GM19328 (cell line): ENCODE data around the gene NUDT3.

Source experiments
- ATAC-seq: cut with Tn5 transposase; IDR thresholded peaks from one replicate; pipeline ENCODE4 v1.9.1; 2021; ENCODE audit warnings: mild to moderate bottlenecking, moderate library complexity; ENCODE audit not compliant: unreplicated experiment

Gene NUDT3

GRCh38 chr6:34241351-34242215 is 150.9 kb downstream of the NUDT3 start:
- no peak for ATAC-seq

- ATAC-seq: no peak
Measured at GRCh38 chr6:34240329-34241248, 151.9 kb downstream of the NUDT3 start.

GRCh38 chr6:34239893-34240292 is 152.6 kb downstream of the NUDT3 start:
- ATAC-seq: no peak

- no peak for ATAC-seq
Measured at GRCh38 chr6:34239500-34239825, 153.0 kb downstream of the NUDT3 start.

- ATAC-seq: no peak
Measured at GRCh38 chr6:34238585-34239499, 153.6 kb downstream of the NUDT3 start.

- ATAC-seq: no peak
Measured at GRCh38 chr6:34237722-34238584, 154.5 kb downstream of the NUDT3 start.

- peak; percentile 6 for ATAC-seq
Measured at GRCh38 chr6:34237316-34237721, 155.2 kb downstream of the NUDT3 start.

- peak; percentile 54 for ATAC-seq
Measured at GRCh38 chr6:34236443-34237315, 155.8 kb downstream of the NUDT3 start, which contains the start of gene HMGA1. Gene HMGA1 (plus strand): TSS chr6:34236873. CDS start chr6:34240781, 3,908 bp downstream.

GRCh38 chr6:34236131-34236442 is 156.4 kb downstream of the NUDT3 start:
- ATAC-seq: no peak

- no peak for ATAC-seq
Measured at GRCh38 chr6:34235307-34236130, 156.9 kb downstream of the NUDT3 start.

- no peak for ATAC-seq
Measured at GRCh38 chr6:34234667-34235306, 157.7 kb downstream of the NUDT3 start.

GRCh38 chr6:34233867-34234266 is 158.6 kb downstream of the NUDT3 start:
- ATAC-seq: no peak

- no peak for ATAC-seq
Measured at GRCh38 chr6:34232901-34233300, 159.6 kb downstream of the NUDT3 start.

GRCh38 chr6:34231566-34232336 is 160.7 kb downstream of the NUDT3 start:
- no peak for ATAC-seq

GRCh38 chr6:34230653-34231371 is 161.7 kb downstream of the NUDT3 start:
- no peak for ATAC-seq

GRCh38 chr6:34229877-34230276 is 162.6 kb downstream of the NUDT3 start:
- ATAC-seq: no peak
